Neural progenitor cell (in vitro differentiated cells): ENCODE measurements around the gene CNTNAP2. TPM values are rescaled to one million over a fixed set of nuclear protein-coding genes. Genes with fewer than 3 reads are reported as not detected.
"Not testable (repeated sequence)": the region's sequence is repeated elsewhere in the genome, so short reads cannot be mapped to it uniquely, and the experiment has no call there.

Experiments
- DNase-seq: peaks from one replicate; pipeline ENCODE4 v3.0.0-alpha.2; 2016; ENCODE audit warnings: low spot score
- H2AFZ ChIP-seq: fragments of 200-600 bp; sonication (generic); replicated peaks from 2 replicates; pipeline ENCODE4 v1.6.1; 2016; ENCODE audit warnings: antibody characterized with exemption
- H3F3A ChIP-seq: fragments of 200-600 bp; sonication (generic); 2 replicates; pipeline ENCODE4 v1.6.1; 2016; ENCODE audit warnings: antibody characterized with exemption, low read depth
- H3K27ac ChIP-seq: fragments of 200-600 bp; sonication (generic); 2 replicates; pipeline ENCODE4 v1.5.1; 2016; ENCODE audit warnings: mild to moderate bottlenecking
- H3K27me3 ChIP-seq: fragments of 200-600 bp; sonication (generic); 2 replicates; pipeline ENCODE4 v1.6.1; 2016; ENCODE audit warnings: mild to moderate bottlenecking, moderate library complexity
- H3K36me3 ChIP-seq: fragments of 200-600 bp; sonication (generic); 2 replicates; pipeline ENCODE4 v1.5.1; 2016
- H3K4me1 ChIP-seq: fragments of 200-600 bp; sonication (generic); 2 replicates; pipeline ENCODE4 v1.6.1; 2016; ENCODE audit warnings: mixed run types
- H3K4me2 ChIP-seq: fragments of 200-600 bp; sonication (generic); 2 replicates; pipeline ENCODE4 v1.6.1; 2016
- H3K4me3 ChIP-seq: fragments of 200-600 bp; sonication (generic); 2 replicates; pipeline ENCODE4 v1.5.1; 2016
- H3K79me2 ChIP-seq: fragments of 200-600 bp; sonication (generic); 2 replicates; pipeline ENCODE4 v1.6.1; 2016; ENCODE audit warnings: low read depth
- H3K9ac ChIP-seq: fragments of 200-600 bp; sonication (generic); 2 replicates; pipeline ENCODE4 v1.6.1; 2016
- H3K9me3 ChIP-seq: fragments of 200-600 bp; sonication (generic); 2 replicates; pipeline ENCODE4 v1.5.1; 2016; ENCODE audit warnings: low read depth
- H4K20me1 ChIP-seq: fragments of 200-600 bp; sonication (generic); 2 replicates; pipeline ENCODE4 v1.6.1; 2016; ENCODE audit warnings: low read depth
- H3K27ac Mint-ChIP-seq: 3 replicates; pipeline ENCODE4 v1.8.0; 2021; ENCODE audit warnings: mixed read lengths
- H3K27me3 Mint-ChIP-seq: 2 replicates; pipeline ENCODE4 v1.8.0; 2022; ENCODE audit warnings: low read depth, mild to moderate bottlenecking, inconsistent platforms, moderate library complexity, mixed read lengths; ENCODE audit not compliant: insufficient read depth
- H3K36me3 Mint-ChIP-seq: 3 replicates; pipeline ENCODE4 v1.8.0; 2021; ENCODE audit warnings: mixed read lengths
- H3K4me1 Mint-ChIP-seq: 3 replicates; pipeline ENCODE4 v1.8.0; 2021; ENCODE audit warnings: mixed read lengths
- H3K4me3 Mint-ChIP-seq: 3 replicates; pipeline ENCODE4 v1.8.0; 2021; ENCODE audit warnings: mild to moderate bottlenecking, moderate library complexity, mixed read lengths
- H3K9me3 Mint-ChIP-seq: 3 replicates; pipeline ENCODE4 v1.8.0; 2020; ENCODE audit warnings: mixed read lengths
- EZH2 ChIP-seq: fragments of 200-600 bp; sonication (generic); IDR thresholded peaks from 2 replicates; pipeline ENCODE4 v1.6.1; 2017; ENCODE audit warnings: antibody characterized with exemption, mild to moderate bottlenecking, moderate library complexity
- EZH2phosphoT487 ChIP-seq: fragments of 200-600 bp; sonication (generic); IDR thresholded peaks from 2 replicates; pipeline ENCODE4 v1.6.1; 2017; ENCODE audit warnings: antibody characterized with exemption
- total RNA-seq: library from RNA; depleted of rRNA; stranded (reverse); fragments of >200 nt; gene quantifications from 2 replicates; pipeline ENCODE4 v1.2.3, GENCODE V29; 2015; ENCODE audit warnings: low replicate concordance
- TF ChIP-seq, protein P1 (sequence below): fragments of 200-600 bp; sonication (generic); IDR thresholded peaks from 2 replicates; pipeline ENCODE4 v1.5.1; 2017; ENCODE audit warnings: antibody characterized with exemption, mild to moderate bottlenecking

CNTNAP2 gene
- total RNA-seq, 1 donor from 2014 or later: 126 TPM

DNA sequence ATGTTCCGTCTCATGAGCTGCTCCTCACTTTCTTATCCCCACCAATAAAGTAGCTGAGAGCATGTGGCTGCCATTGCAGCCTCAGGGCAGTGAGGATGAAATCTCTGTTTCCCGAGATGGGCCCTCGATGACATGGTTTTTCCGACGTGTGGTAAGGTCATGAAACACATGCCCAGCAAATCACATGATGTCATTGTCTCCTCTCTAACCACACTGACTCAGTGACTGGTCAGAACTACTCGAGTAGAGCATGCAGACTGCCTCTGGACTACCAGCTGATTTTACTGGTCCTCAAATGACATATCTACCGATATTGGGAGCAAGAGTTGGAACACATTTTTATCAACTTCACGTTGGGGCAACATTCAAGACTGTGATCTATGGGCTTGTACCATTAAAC is 786.1 kb downstream of the CNTNAP2 start:
- Histone ChIP-seq H4K20me1 (no peaks in the 10 kb centered on the region), H3K9me3 (no peaks in the 10 kb centered on the region), H3K36me3 (no peaks in the 10 kb centered on the region), H3K4me1 (no peaks in the 10 kb centered on the region), H3K4me3 (no peak overlapping the region), H3K27ac (no peak overlapping the region), H3K9ac (no peak overlapping the region), H3K79me2 (no peaks in the 10 kb centered on the region), H3F3A (no peaks in the 10 kb centered on the region), H3K4me2 (no peak overlapping the region), H3K27me3 (no peaks in the 10 kb centered on the region), H2AFZ (no peak overlapping the region)
- no peak overlapping the region for H3K27ac Mint-ChIP-seq
- no peak overlapping the region for H3K4me3 Mint-ChIP-seq
- no peak for DNase-seq
- TF ChIP-seq EZH2phosphoT487 (no peak), EZH2 (no peak)
- TF ChIP-seq, protein P1, sequence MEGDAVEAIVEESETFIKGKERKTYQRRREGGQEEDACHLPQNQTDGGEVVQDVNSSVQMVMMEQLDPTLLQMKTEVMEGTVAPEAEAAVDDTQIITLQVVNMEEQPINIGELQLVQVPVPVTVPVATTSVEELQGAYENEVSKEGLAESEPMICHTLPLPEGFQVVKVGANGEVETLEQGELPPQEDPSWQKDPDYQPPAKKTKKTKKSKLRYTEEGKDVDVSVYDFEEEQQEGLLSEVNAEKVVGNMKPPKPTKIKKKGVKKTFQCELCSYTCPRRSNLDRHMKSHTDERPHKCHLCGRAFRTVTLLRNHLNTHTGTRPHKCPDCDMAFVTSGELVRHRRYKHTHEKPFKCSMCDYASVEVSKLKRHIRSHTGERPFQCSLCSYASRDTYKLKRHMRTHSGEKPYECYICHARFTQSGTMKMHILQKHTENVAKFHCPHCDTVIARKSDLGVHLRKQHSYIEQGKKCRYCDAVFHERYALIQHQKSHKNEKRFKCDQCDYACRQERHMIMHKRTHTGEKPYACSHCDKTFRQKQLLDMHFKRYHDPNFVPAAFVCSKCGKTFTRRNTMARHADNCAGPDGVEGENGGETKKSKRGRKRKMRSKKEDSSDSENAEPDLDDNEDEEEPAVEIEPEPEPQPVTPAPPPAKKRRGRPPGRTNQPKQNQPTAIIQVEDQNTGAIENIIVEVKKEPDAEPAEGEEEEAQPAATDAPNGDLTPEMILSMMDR: no peak
- no peaks in the 10 kb centered on the region for H3K27me3 Mint-ChIP-seq
- no peaks in the 10 kb centered on the region for H3K4me1 Mint-ChIP-seq
- H3K36me3 Mint-ChIP-seq: no peaks in the 10 kb centered on the region
- H3K9me3 Mint-ChIP-seq: no peaks in the 10 kb centered on the region

DNA sequence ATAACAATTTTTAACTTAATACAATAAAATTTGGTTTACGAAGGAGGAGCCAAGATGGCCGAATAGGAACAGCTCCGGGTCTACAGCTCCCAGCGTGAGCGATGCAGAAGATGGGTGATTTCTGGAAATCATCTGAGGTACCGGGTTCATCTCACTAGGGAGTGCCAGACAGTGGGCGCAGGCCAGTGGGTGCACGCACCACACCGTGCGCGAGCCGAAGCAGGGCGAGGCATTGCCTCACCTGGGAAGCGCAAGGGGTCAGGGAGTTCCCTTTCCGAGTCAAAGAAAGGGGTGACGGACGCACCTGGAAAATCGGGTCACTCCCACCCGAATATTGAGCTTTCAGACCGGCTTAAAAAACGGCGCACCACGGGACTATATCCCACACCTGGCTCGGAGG is 789.1 kb downstream of the CNTNAP2 start:
- H3K4me3 ChIP-seq, H2AFZ ChIP-seq, H3K27me3 ChIP-seq, DNase-seq, H3K27ac Mint-ChIP-seq, H3K36me3 Mint-ChIP-seq, H3K9ac ChIP-seq, H3K27ac ChIP-seq, H3K27me3 Mint-ChIP-seq, H3F3A ChIP-seq, H3K4me3 Mint-ChIP-seq, H3K79me2 ChIP-seq, H3K9me3 Mint-ChIP-seq, H3K4me1 Mint-ChIP-seq, H3K36me3 ChIP-seq, H3K4me2 ChIP-seq, H4K20me1 ChIP-seq, H3K9me3 ChIP-seq, H3K4me1 ChIP-seq: not testable (repeated sequence)

DNA sequence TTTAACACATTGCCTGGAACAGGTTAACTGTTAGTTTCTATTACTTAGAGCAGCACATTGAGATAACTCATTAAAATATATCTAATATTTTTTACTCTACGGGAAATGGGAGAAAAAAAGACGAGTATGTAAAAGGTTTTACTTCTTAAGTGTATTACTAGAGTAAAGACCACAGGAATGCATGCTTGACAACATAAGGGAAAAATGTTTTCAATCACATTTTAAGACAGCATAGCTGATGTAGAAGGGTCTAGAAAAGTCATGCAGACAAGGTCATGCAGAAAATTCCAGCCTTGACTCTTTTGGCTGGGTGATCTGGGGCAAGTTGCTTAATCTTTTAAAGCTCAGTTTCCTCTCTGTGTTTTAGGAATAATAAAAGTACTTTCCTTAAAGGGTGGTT is 806.2 kb downstream of the CNTNAP2 start:
- H3F3A ChIP-seq: no peaks in the 10 kb centered on the region
- H3K4me1 ChIP-seq: no peaks in the 10 kb centered on the region
- H3K9ac ChIP-seq: no peak overlapping the region
- no peak overlapping the region for H3K4me2 ChIP-seq
- Mint-ChIP-seq H3K4me1 (no peaks in the 10 kb centered on the region), H3K4me3 (no peak overlapping the region), H3K27ac (no peak overlapping the region), H3K9me3 (no peaks in the 10 kb centered on the region), H3K36me3 (no peaks in the 10 kb centered on the region), H3K27me3 (peaks cover 2% of the 10 kb centered on the region)
- H3K36me3 ChIP-seq: no peaks in the 10 kb centered on the region
- no peaks in the 10 kb centered on the region for H3K79me2 ChIP-seq
- TF ChIP-seq EZH2phosphoT487 (no peak), EZH2 (no peak)
- TF ChIP-seq, protein P1: no peak
- no peak for DNase-seq
- H4K20me1 ChIP-seq: no peaks in the 10 kb centered on the region
- no peak overlapping the region for H2AFZ ChIP-seq
- no peaks in the 10 kb centered on the region for H3K9me3 ChIP-seq
- H3K27ac ChIP-seq: no peak overlapping the region
- H3K27me3 ChIP-seq: no peaks in the 10 kb centered on the region
- H3K4me3 ChIP-seq: no peak overlapping the region

DNA sequence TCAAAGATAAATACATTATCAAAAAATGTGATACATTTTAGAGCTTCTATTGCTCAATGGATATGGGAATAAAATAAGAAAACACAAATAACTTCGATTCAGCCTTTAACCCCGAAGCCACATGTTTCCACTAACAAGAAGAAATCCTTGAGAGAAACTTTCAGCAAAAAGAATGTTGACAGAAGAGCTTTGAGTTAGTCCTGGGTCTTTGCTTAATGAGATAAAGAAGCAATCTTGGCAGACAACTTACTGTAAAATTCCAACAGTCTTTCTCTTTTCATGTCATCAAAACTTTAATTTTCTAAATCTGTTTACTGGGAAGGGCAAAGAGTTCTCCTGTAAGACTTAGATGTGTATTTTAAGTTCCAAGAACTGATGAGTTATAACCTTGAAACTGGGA is 810.2 kb downstream of the CNTNAP2 start:
- TF ChIP-seq, protein P1: no peak
- TF ChIP-seq EZH2phosphoT487 (no peak), EZH2 (no peak)
- H3K9ac ChIP-seq: no peak overlapping the region
- H3K36me3 Mint-ChIP-seq: no peaks in the 10 kb centered on the region
- no peaks in the 10 kb centered on the region for H4K20me1 ChIP-seq
- H3K9me3 Mint-ChIP-seq: peaks cover 12% of the 10 kb centered on the region
- DNase-seq: no peak
- H3K27me3 ChIP-seq: no peaks in the 10 kb centered on the region
- H3K36me3 ChIP-seq: no peaks in the 10 kb centered on the region
- no peaks in the 10 kb centered on the region for H3F3A ChIP-seq
- H3K4me3 Mint-ChIP-seq: no peak overlapping the region
- no peak overlapping the region for H3K4me2 ChIP-seq
- H3K9me3 ChIP-seq: no peaks in the 10 kb centered on the region
- H3K4me1 ChIP-seq: no peaks in the 10 kb centered on the region
- H3K27ac Mint-ChIP-seq: no peak overlapping the region
- no peak overlapping the region for H3K4me3 ChIP-seq
- H3K27me3 Mint-ChIP-seq: peaks cover 3% of the 10 kb centered on the region
- no peaks in the 10 kb centered on the region for H3K79me2 ChIP-seq
- H2AFZ ChIP-seq: no peak overlapping the region
- H3K27ac ChIP-seq: no peak overlapping the region
- no peaks in the 10 kb centered on the region for H3K4me1 Mint-ChIP-seq
